ENCODE results near the gene JMJD6. TPM values are rescaled to one million over a fixed set of nuclear protein-coding genes. Genes with fewer than 3 reads are reported as not detected.
"Not testable (repeated sequence)": the region's sequence is repeated elsewhere in the genome, so short reads cannot be mapped to it uniquely, and the experiment has no call there.

The JMJD6 gene
- total RNA-seq, 1 experiment from 2014 or later, result 36.4 TPM

- Histone ChIP-seq H3K36me3 (no peaks in the 10 kb centered on the region; the same call in 1 of the 2 replicates), H3K4me3 (peak overlapping the region; percentile 46; the same call in 1 of the 2 replicates), H3K4me1 (peaks cover 41% of the 10 kb centered on the region), H3K27ac (peak overlapping the region; percentile 86; the same call in 1 of the 2 replicates), H3K27me3 (no peaks in the 10 kb centered on the region), H3K9me3 (replicated peaks) (no peaks in the 10 kb centered on the region)
- no peak for DNase-seq
Measured at GRCh38 chr17:76701471-76701967, 24.9 kb downstream of the JMJD6 start.

GRCh38 chr17:76700617-76701470 lies 25.6 kb downstream of the JMJD6 start:
- H3K4me1 ChIP-seq, result peaks cover 41% of the 10 kb centered on the region
- H3K36me3 ChIP-seq, result 0 out of 2 replicates have a peak, but pooled peaks cover under 1% of the 10 kb centered on the region
- no peaks in the 10 kb centered on the region for H3K9me3 ChIP-seq (replicated peaks)
- peak; percentile 88 to 93 for DNase-seq
- H3K27ac ChIP-seq, result peak overlapping the region; percentile 86
- H3K4me3 ChIP-seq, result peak overlapping the region; percentile 46
- H3K27me3 ChIP-seq, result no peaks in the 10 kb centered on the region

- no peak for DNase-seq
- H3K9me3 ChIP-seq (replicated peaks), result no peaks in the 10 kb centered on the region
- peak overlapping the region; percentile 46 for H3K4me3 ChIP-seq
- no peaks in the 10 kb centered on the region for H3K27me3 ChIP-seq
- H3K4me1 ChIP-seq, result peaks cover 41% of the 10 kb centered on the region
- H3K36me3 ChIP-seq, result peaks cover 4% of the 10 kb centered on the region; the same call in 1 of the 2 replicates
- peak overlapping the region; percentile 86 for H3K27ac ChIP-seq
Measured at GRCh38 chr17:76700270-76700616, 26.2 kb downstream of the JMJD6 start.

GRCh38 chr17:76698466-76698977 lies 27.9 kb downstream of the JMJD6 start:
- H3K9me3 ChIP-seq (replicated peaks); DNase-seq; H3K27ac ChIP-seq; H3K4me3 ChIP-seq; H3K27me3 ChIP-seq; H3K36me3 ChIP-seq: not testable (repeated sequence)
- H3K4me1 ChIP-seq, result peaks cover 41% of the 10 kb centered on the region

GRCh38 chr17:76697702-76698465 lies 28.5 kb downstream of the JMJD6 start:
- Histone ChIP-seq H3K27ac (peak overlapping the region; percentile 65), H3K36me3 (peaks cover 4% of the 10 kb centered on the region; the same call in 1 of the 2 replicates), H3K4me1 (peaks cover 41% of the 10 kb centered on the region), H3K4me3 (no peak overlapping the region), H3K27me3 (no peaks in the 10 kb centered on the region), H3K9me3 (replicated peaks) (no peaks in the 10 kb centered on the region)
- peak; percentile 52 to 70 for DNase-seq

GRCh38 chr17:76696763-76697701 lies 29.4 kb downstream of the JMJD6 start:
- no peaks in the 10 kb centered on the region for H3K27me3 ChIP-seq
- peaks cover 4% of the 10 kb centered on the region; the same call in 1 of the 2 replicates for H3K36me3 ChIP-seq
- peak overlapping the region; percentile 65 for H3K27ac ChIP-seq
- H3K4me1 ChIP-seq, result peaks cover 41% of the 10 kb centered on the region
- peak; percentile 94 to 98 for DNase-seq
- H3K9me3 ChIP-seq (replicated peaks), result no peaks in the 10 kb centered on the region
- no peak overlapping the region for H3K4me3 ChIP-seq

GRCh38 chr17:76695059-76695831 lies 31.2 kb downstream of the JMJD6 start:
- no peak overlapping the region for H3K4me3 ChIP-seq
- peaks cover 33% of the 10 kb centered on the region for H3K4me1 ChIP-seq
- no peaks in the 10 kb centered on the region for H3K27me3 ChIP-seq
- no peak overlapping the region for H3K27ac ChIP-seq
- H3K36me3 ChIP-seq, result peaks cover 7% of the 10 kb centered on the region
- no peaks in the 10 kb centered on the region for H3K9me3 ChIP-seq (replicated peaks)
- DNase-seq, result no peak

- H3K36me3 ChIP-seq, result peaks cover 7% of the 10 kb centered on the region
- peaks cover 21% of the 10 kb centered on the region for H3K4me1 ChIP-seq
- no peak overlapping the region for H3K4me3 ChIP-seq
- H3K27ac ChIP-seq, result no peak overlapping the region
- DNase-seq, result no peak
- no peaks in the 10 kb centered on the region for H3K9me3 ChIP-seq (replicated peaks)
- H3K27me3 ChIP-seq, result no peaks in the 10 kb centered on the region
Measured at GRCh38 chr17:76691379-76692191, 34.8 kb downstream of the JMJD6 start.

- H3K9me3 ChIP-seq (replicated peaks), result no peaks in the 10 kb centered on the region
- no peak overlapping the region for H3K27ac ChIP-seq
- H3K4me1 ChIP-seq, result peaks cover 21% of the 10 kb centered on the region
- H3K36me3 ChIP-seq, result peaks cover 5% of the 10 kb centered on the region
- DNase-seq, result peak in 1 of 2 experiments; percentile 37
- H3K27me3 ChIP-seq, result no peaks in the 10 kb centered on the region
- no peak overlapping the region for H3K4me3 ChIP-seq
Measured at GRCh38 chr17:76690596-76691280, 35.7 kb downstream of the JMJD6 start.

- no peak for DNase-seq
- no peak overlapping the region for H3K27ac ChIP-seq
- no peaks in the 10 kb centered on the region for H3K27me3 ChIP-seq
- no peak overlapping the region for H3K4me3 ChIP-seq
- peaks cover 3% of the 10 kb centered on the region; the same call in 1 of the 2 replicates for H3K36me3 ChIP-seq
- no peaks in the 10 kb centered on the region for H3K9me3 ChIP-seq (replicated peaks)
- H3K4me1 ChIP-seq, result peaks cover 26% of the 10 kb centered on the region
Measured at GRCh38 chr17:76689859-76690258, 36.5 kb downstream of the JMJD6 start.

- peak overlapping the region; percentile 53 for H3K27ac ChIP-seq
- H3K9me3 ChIP-seq (replicated peaks), result no peaks in the 10 kb centered on the region
- H3K4me1 ChIP-seq, result peaks cover 41% of the 10 kb centered on the region
- no peak for DNase-seq
- H3K4me3 ChIP-seq, result no peak overlapping the region
- no peaks in the 10 kb centered on the region for H3K27me3 ChIP-seq
- peaks cover 3% of the 10 kb centered on the region; the same call in 1 of the 2 replicates for H3K36me3 ChIP-seq
Measured at GRCh38 chr17:76688165-76688622, 38.2 kb downstream of the JMJD6 start.
